Activated CD4-positive, alpha-beta T cell treated with anti-CD3 and anti-CD28 coated beads, Interleukin-2, amount 10 ng/mL, durations not matched to agents 24 days and 14 days (primary cell): ENCODE results near the gene LRRC70. TPM values are rescaled to one million over a fixed set of nuclear protein-coding genes. Genes with fewer than 3 reads are reported as not detected.

Source experiments
- DNase-seq: peaks from one replicate; pipeline ENCODE4 v3.0.0; 2022
- H3K27ac Mint-ChIP-seq: one replicate; pipeline ENCODE4 v1.8.0; 2022; ENCODE audit warnings: mild to moderate bottlenecking, mixed read lengths
- H3K27me3 Mint-ChIP-seq: one replicate; pipeline ENCODE4 v1.8.0; 2022; ENCODE audit warnings: mixed read lengths
- H3K36me3 Mint-ChIP-seq: one replicate; pipeline ENCODE4 v1.8.0; 2022; ENCODE audit warnings: low read depth, mild to moderate bottlenecking, mixed read lengths
- H3K4me1 Mint-ChIP-seq: one replicate; pipeline ENCODE4 v1.8.0; 2021; ENCODE audit warnings: mixed read lengths
- H3K4me3 Mint-ChIP-seq: one replicate; pipeline ENCODE4 v1.8.0; 2022; ENCODE audit warnings: mild to moderate bottlenecking, moderate library complexity, mixed read lengths
- H3K9me3 Mint-ChIP-seq: one replicate; pipeline ENCODE4 v1.8.0; 2021; ENCODE audit warnings: mixed read lengths
- intact Hi-C: fragments of 100-400 bp; cut with micrococcal nuclease; formaldehyde crosslinking; loops from one replicate; pipeline ENCODE4 v1.15.1; 2023
- total RNA-seq: library from RNA; stranded (reverse); gene quantifications from 2 replicates; pipeline ENCODE4 v1.2.3, GENCODE V29; 2022

The LRRC70 gene
- total RNA-seq, 1 donor from 2014 or later = 2.0 TPM

GRCh38 chr5:62584391-62584790, 5.8 kb downstream of the LRRC70 start:
- H3K27me3 Mint-ChIP-seq = no peaks in the 10 kb centered on the region
- no peak overlapping the region for H3K27ac Mint-ChIP-seq
- intact Hi-C loops = no loop called here
- no peak for DNase-seq
- peaks cover 15% of the 10 kb centered on the region for H3K36me3 Mint-ChIP-seq
- peaks cover 4% of the 10 kb centered on the region for H3K9me3 Mint-ChIP-seq
- peaks cover 19% of the 10 kb centered on the region for H3K4me1 Mint-ChIP-seq
- no peak overlapping the region for H3K4me3 Mint-ChIP-seq

GRCh38 chr5:62585306-62585705, 6.7 kb downstream of the LRRC70 start:
- DNase-seq = no peak
- H3K4me1 Mint-ChIP-seq = peaks cover 19% of the 10 kb centered on the region
- no peaks in the 10 kb centered on the region for H3K27me3 Mint-ChIP-seq
- H3K36me3 Mint-ChIP-seq = peaks cover 17% of the 10 kb centered on the region
- H3K9me3 Mint-ChIP-seq = peaks cover 6% of the 10 kb centered on the region
- no peak overlapping the region for H3K4me3 Mint-ChIP-seq
- H3K27ac Mint-ChIP-seq = no peak overlapping the region
- intact Hi-C loops = no loop called here

- intact Hi-C loops = no loop called here
- Mint-ChIP-seq H3K27me3 (no peaks in the 10 kb centered on the region), H3K36me3 (peaks cover 14% of the 10 kb centered on the region), H3K4me3 (no peak overlapping the region), H3K9me3 (peaks cover 6% of the 10 kb centered on the region), H3K27ac (no peak overlapping the region), H3K4me1 (peaks cover 19% of the 10 kb centered on the region)
- no peak for DNase-seq
Observed at GRCh38 chr5:62585751-62586150, 7.1 kb downstream of the LRRC70 start.

GRCh38 chr5:62587737-62588136, 9.1 kb downstream of the LRRC70 start:
- Mint-ChIP-seq H3K4me1 (peaks cover 12% of the 10 kb centered on the region), H3K9me3 (peaks cover 6% of the 10 kb centered on the region), H3K36me3 (peaks cover 24% of the 10 kb centered on the region), H3K27ac (no peak overlapping the region), H3K27me3 (no peaks in the 10 kb centered on the region), H3K4me3 (no peak overlapping the region)
- DNase-seq = no peak
- intact Hi-C loops = no loop called here

GRCh38 chr5:62588668-62589067, 10.0 kb downstream of the LRRC70 start:
- Mint-ChIP-seq H3K4me3 (no peak overlapping the region), H3K4me1 (peaks cover 12% of the 10 kb centered on the region), H3K27me3 (no peaks in the 10 kb centered on the region), H3K36me3 (peaks cover 31% of the 10 kb centered on the region), H3K27ac (no peak overlapping the region), H3K9me3 (peaks cover 9% of the 10 kb centered on the region)
- DNase-seq = no peak
- intact Hi-C loops = no loop called here

- Mint-ChIP-seq H3K4me3 (no peak overlapping the region), H3K9me3 (peaks cover 9% of the 10 kb centered on the region)
- intact Hi-C loops = no loop called here
Observed at GRCh38 chr5:62589504-62589903, 10.9 kb downstream of the LRRC70 start.

GRCh38 chr5:62590387-62590786, 11.8 kb downstream of the LRRC70 start:
- Mint-ChIP-seq H3K9me3 (peaks cover 9% of the 10 kb centered on the region), H3K4me3 (no peak overlapping the region), H3K4me1 (peaks cover 7% of the 10 kb centered on the region), H3K27ac (no peak overlapping the region), H3K27me3 (no peaks in the 10 kb centered on the region), H3K36me3 (peaks cover 33% of the 10 kb centered on the region)
- intact Hi-C loops = no loop called here
- DNase-seq = no peak

More at GRCh38 chr5:62589504-62589903, 10.9 kb downstream of the LRRC70 start:
- Mint-ChIP-seq H3K36me3 (peaks cover 30% of the 10 kb centered on the region), H3K27me3 (no peaks in the 10 kb centered on the region), H3K4me1 (peaks cover 12% of the 10 kb centered on the region), H3K27ac (no peak overlapping the region)
- DNase-seq = no peak

GRCh38 chr5:62592558-62592957, 13.9 kb downstream of the LRRC70 start:
- intact Hi-C loops = no loop called here
- no peak overlapping the region for H3K4me3 Mint-ChIP-seq
- peaks cover 33% of the 10 kb centered on the region for H3K36me3 Mint-ChIP-seq
- no peaks in the 10 kb centered on the region for H3K4me1 Mint-ChIP-seq
- H3K27me3 Mint-ChIP-seq = no peaks in the 10 kb centered on the region
- DNase-seq = no peak
- no peak overlapping the region for H3K27ac Mint-ChIP-seq
- peaks cover 9% of the 10 kb centered on the region for H3K9me3 Mint-ChIP-seq

GRCh38 chr5:62593331-62593730, 14.7 kb downstream of the LRRC70 start:
- no peaks in the 10 kb centered on the region for H3K27me3 Mint-ChIP-seq
- H3K27ac Mint-ChIP-seq = no peak overlapping the region
- peaks cover 9% of the 10 kb centered on the region for H3K9me3 Mint-ChIP-seq

GRCh38 chr5:62594364-62594984, 15.9 kb downstream of the LRRC70 start:
- no peak overlapping the region for H3K4me3 Mint-ChIP-seq
- H3K27ac Mint-ChIP-seq = no peak overlapping the region
- no peaks in the 10 kb centered on the region for H3K4me1 Mint-ChIP-seq
- intact Hi-C loops = no loop called here
- peaks cover 27% of the 10 kb centered on the region for H3K36me3 Mint-ChIP-seq
- DNase-seq = no peak
- no peaks in the 10 kb centered on the region for H3K27me3 Mint-ChIP-seq
- peaks cover 4% of the 10 kb centered on the region for H3K9me3 Mint-ChIP-seq

More at GRCh38 chr5:62593331-62593730, 14.7 kb downstream of the LRRC70 start:
- Mint-ChIP-seq H3K36me3 (peaks cover 33% of the 10 kb centered on the region), H3K4me1 (no peaks in the 10 kb centered on the region), H3K4me3 (no peak overlapping the region)
- intact Hi-C loops = no loop called here
- DNase-seq = no peak

- DNase-seq = no peak
- Mint-ChIP-seq H3K9me3 (peaks cover 3% of the 10 kb centered on the region), H3K36me3 (peaks cover 25% of the 10 kb centered on the region), H3K27ac (no peak overlapping the region), H3K4me1 (no peaks in the 10 kb centered on the region), H3K4me3 (no peak overlapping the region), H3K27me3 (no peaks in the 10 kb centered on the region)
- intact Hi-C loops = no loop called here
Observed at GRCh38 chr5:62596096-62596495, 17.5 kb downstream of the LRRC70 start.

GRCh38 chr5:62596691-62597090, 18.1 kb downstream of the LRRC70 start:
- Mint-ChIP-seq H3K9me3 (peaks cover 3% of the 10 kb centered on the region), H3K4me1 (no peaks in the 10 kb centered on the region), H3K27ac (no peak overlapping the region), H3K4me3 (no peak overlapping the region), H3K36me3 (peaks cover 22% of the 10 kb centered on the region), H3K27me3 (no peaks in the 10 kb centered on the region)
- DNase-seq = no peak
- intact Hi-C loops = no loop called here

- Mint-ChIP-seq H3K4me3 (no peak overlapping the region), H3K36me3 (peaks cover 17% of the 10 kb centered on the region), H3K27ac (no peak overlapping the region), H3K4me1 (peaks cover 2% of the 10 kb centered on the region), H3K9me3 (peaks cover 3% of the 10 kb centered on the region), H3K27me3 (no peaks in the 10 kb centered on the region)
- DNase-seq = no peak
- intact Hi-C loops = no loop called here
Observed at GRCh38 chr5:62597314-62597713, 18.7 kb downstream of the LRRC70 start.

- H3K27me3 Mint-ChIP-seq = no peaks in the 10 kb centered on the region
- no peak overlapping the region for H3K27ac Mint-ChIP-seq
- peaks cover 3% of the 10 kb centered on the region for H3K36me3 Mint-ChIP-seq
Observed at GRCh38 chr5:62600560-62601252, 22.1 kb downstream of the LRRC70 start.

More at GRCh38 chr5:62600560-62601252, 22.1 kb downstream of the LRRC70 start:
- Mint-ChIP-seq H3K4me1 (peaks cover 2% of the 10 kb centered on the region), H3K4me3 (no peak overlapping the region), H3K9me3 (no peaks in the 10 kb centered on the region)
- DNase-seq = no peak
- intact Hi-C loops = no loop called here
